Neural cell (in vitro differentiated cells): ENCODE measurements around the gene ESPNL. TPM values are rescaled to one million over a fixed set of nuclear protein-coding genes. Genes with fewer than 3 reads are reported as not detected.

Experiments used
- H2AFZ ChIP-seq: fragments of 200-600, 300-800 bp; sonication (generic), shearing (Covaris generic); 2 replicates; pipeline ENCODE4 v1.6.0; 2014; ENCODE audit warnings: low read depth, mild to moderate bottlenecking, antibody characterized with exemption, low read length, moderate library complexity
- H3F3A ChIP-seq: fragments of 200-600 bp; shearing (Covaris generic); 2 replicates; pipeline ENCODE4 v1.6.1; 2016; ENCODE audit warnings: mild to moderate bottlenecking, moderate library complexity, mixed read lengths, antibody characterized with exemption, low read length; ENCODE audit not compliant: insufficient read depth, poor library complexity, severe bottlenecking
- H3K27ac ChIP-seq: fragments of 200-600, 300-800 bp; sonication (generic), shearing (Covaris generic); 2 replicates; pipeline ENCODE4 v1.5.1; 2014; ENCODE audit warnings: mild to moderate bottlenecking, low read length, moderate library complexity
- H3K27me3 ChIP-seq: fragments of 300-800, 200-600 bp; sonication (generic), shearing (Covaris generic); 2 replicates; pipeline ENCODE4 v1.6.0; 2014; ENCODE audit warnings: mild to moderate bottlenecking, low read depth, low read length, moderate library complexity; ENCODE audit not compliant: insufficient read depth
- H3K36me3 ChIP-seq: fragments of 300-800, 200-600 bp; sonication (generic), shearing (Covaris generic); 2 replicates; pipeline ENCODE4 v1.5.1; 2014; ENCODE audit warnings: mild to moderate bottlenecking, antibody characterized with exemption, low read length, moderate library complexity; ENCODE audit not compliant: insufficient read depth
- H3K4me2 ChIP-seq: fragments of 300-800, 200-600 bp; sonication (generic), shearing (Covaris generic); 2 replicates; pipeline ENCODE4 v1.6.0; 2014; ENCODE audit warnings: mild to moderate bottlenecking, low read length
- H3K4me3 ChIP-seq: fragments of 300-800, 200-600 bp; sonication (generic), shearing (Covaris generic); 2 replicates; pipeline ENCODE4 v1.5.1; 2014; ENCODE audit warnings: mild to moderate bottlenecking, low read length, moderate library complexity
- H3K79me2 ChIP-seq: fragments of 200-600 bp; shearing (Covaris generic); replicated peaks from 2 replicates; pipeline ENCODE4 v1.6.0; 2014; ENCODE audit warnings: mild to moderate bottlenecking, low read length, moderate library complexity; ENCODE audit not compliant: insufficient read depth
- H3K9ac ChIP-seq: fragments of 300-800, 200-600 bp; sonication (generic), shearing (Covaris generic); 2 replicates; pipeline ENCODE4 v1.6.1; 2016; ENCODE audit warnings: mild to moderate bottlenecking, low read length, mixed read lengths
- H3K9me2 ChIP-seq: fragments of 200-600 bp; shearing (Covaris generic); 2 replicates; pipeline ENCODE4 v1.6.1; 2016; ENCODE audit warnings: mild to moderate bottlenecking, low read length, mixed read lengths; ENCODE audit not compliant: insufficient read depth
- H3K9me3 ChIP-seq: fragments of 200-600, 300-800 bp; sonication (generic), shearing (Covaris generic); 2 replicates; pipeline ENCODE4 v1.6.1; 2016; ENCODE audit warnings: mild to moderate bottlenecking, mixed run types, low read length, moderate library complexity, mixed read lengths
- H4K20me1 ChIP-seq: fragments of 200-600 bp; shearing (Covaris generic); 2 replicates; pipeline ENCODE4 v1.6.1; 2016; ENCODE audit warnings: mild to moderate bottlenecking, mixed run types; ENCODE audit not compliant: insufficient read depth
- CTCF ChIP-seq: fragments of 450-650 bp; IDR thresholded peaks from 2 replicates; pipeline ENCODE4 v1.5.1; 2014; ENCODE audit warnings: antibody characterized with exemption, mild to moderate bottlenecking, moderate library complexity; ENCODE audit not compliant: poor library complexity, severe bottlenecking
- EP300 ChIP-seq: fragments of 450-650 bp; conservative IDR thresholded peaks from 2 replicates; pipeline ENCODE4 v1.6.1; 2014; ENCODE audit warnings: antibody characterized with exemption, mild to moderate bottlenecking, moderate library complexity; ENCODE audit not compliant: poor library complexity, severe bottlenecking
- EZH2 ChIP-seq: fragments of 200-600, 300-800 bp; shearing (Covaris generic), sonication (generic); IDR thresholded peaks from 2 replicates; pipeline ENCODE4 v1.6.1; 2014; ENCODE audit warnings: antibody characterized with exemption, low read length, borderline replicate concordance, mild to moderate bottlenecking; ENCODE audit not compliant: insufficient read depth, poor library complexity, severe bottlenecking
- MXI1 ChIP-seq: fragments of 450-650 bp; conservative IDR thresholded peaks from 2 replicates; pipeline ENCODE4 v1.6.1; 2014; ENCODE audit warnings: antibody characterized with exemption, mild to moderate bottlenecking; ENCODE audit not compliant: poor library complexity, severe bottlenecking
- POLR2AphosphoS5 ChIP-seq: IDR thresholded peaks from 2 replicates; pipeline ENCODE4 v1.6.1; 2012
- RAD21 ChIP-seq: fragments of 450-650 bp; conservative IDR thresholded peaks from 2 replicates; pipeline ENCODE4 v1.6.1; 2014; ENCODE audit warnings: antibody characterized with exemption, mild to moderate bottlenecking, moderate library complexity
- REST ChIP-seq: IDR thresholded peaks from 2 replicates; pipeline ENCODE4 v1.6.1; 2012; ENCODE audit warnings: borderline replicate concordance
- SMC3 ChIP-seq: fragments of 450-650 bp; conservative IDR thresholded peaks from 2 replicates; pipeline ENCODE4 v1.6.1; 2014; ENCODE audit warnings: antibody characterized with exemption, mild to moderate bottlenecking, moderate library complexity; ENCODE audit not compliant: poor library complexity
- TAF1 ChIP-seq: IDR thresholded peaks from 2 replicates; pipeline ENCODE4 v1.6.1; 2012; ENCODE audit warnings: low read depth
- polyA plus RNA-seq: library from polyadenylated mRNA; depleted of rRNA; stranded (reverse); fragments of >200 nt; gene quantifications from 2 replicates; pipeline ENCODE4 v1.2.3, GENCODE V29; 2014

Gene ESPNL
- polyA plus RNA-seq, 1 donor from 2014 or later = 0.69 TPM

GRCh38 chr2:238137885-238138284 lies 37.7 kb downstream of the ESPNL start:
- Histone ChIP-seq H3K4me2 (no peak overlapping the region), H3K27ac (no peak overlapping the region), H3K36me3 (no peaks in the 10 kb centered on the region), H4K20me1 (no peaks in the 10 kb centered on the region), H2AFZ (no peak overlapping the region), H3K9me3 (no peaks in the 10 kb centered on the region), H3K79me2 (no peaks in the 10 kb centered on the region), H3F3A (no peaks in the 10 kb centered on the region), H3K9ac (no peak overlapping the region), H3K27me3 (no peaks in the 10 kb centered on the region), H3K4me3 (no peak overlapping the region), H3K9me2 (no peaks in the 10 kb centered on the region)
- TF ChIP-seq EP300 (no peak), MXI1 (no peak), SMC3 (no peak), POLR2AphosphoS5 (no peak), EZH2 (no peak), REST (no peak), RAD21 (no peak), CTCF (no peak), TAF1 (no peak)

DNA sequence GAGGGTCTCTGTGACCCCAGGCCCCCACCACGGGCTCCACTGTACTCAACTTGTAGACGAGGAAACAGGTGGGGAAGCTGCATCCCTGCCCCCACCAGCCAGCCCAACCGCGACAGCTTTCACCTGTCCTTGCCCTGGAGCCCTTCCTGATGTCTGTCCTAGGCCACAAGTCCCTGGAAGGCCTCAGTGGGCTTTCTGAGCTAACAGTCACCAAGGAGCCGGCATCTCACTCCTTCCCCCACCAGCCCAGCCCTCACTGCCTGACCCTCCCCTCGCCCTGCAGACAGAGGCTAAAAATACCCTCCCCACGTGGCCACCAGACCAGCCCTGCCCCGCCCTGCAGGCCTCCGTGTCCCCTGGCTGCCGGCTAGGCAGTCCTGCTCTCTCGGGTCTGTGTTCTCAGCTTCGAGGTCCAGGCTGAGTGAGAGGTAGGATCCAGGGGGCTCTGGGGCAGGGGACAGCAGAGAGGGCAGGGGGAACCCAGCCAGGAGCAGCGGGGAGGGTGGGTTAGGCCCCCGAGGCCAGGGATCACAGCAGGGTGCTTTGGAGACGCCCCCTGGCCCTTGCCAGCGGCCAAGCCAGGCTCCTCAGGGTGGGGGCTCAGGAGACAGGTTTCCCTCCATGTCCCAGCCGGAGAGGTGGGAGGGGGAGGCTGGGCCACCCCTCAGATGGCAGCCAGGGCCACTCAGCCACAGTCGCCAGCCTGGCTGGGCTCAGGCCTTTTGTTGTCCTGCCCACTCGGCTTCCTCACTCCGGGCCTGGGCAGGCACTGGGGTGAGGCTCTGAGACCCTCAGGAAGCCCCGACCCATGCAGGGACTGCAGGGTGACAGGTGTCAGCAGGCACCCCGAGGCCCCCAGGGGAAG lies 38.4 kb downstream of the ESPNL start, which contains the start of gene KLHL30:
Gene KLHL30 (plus strand): TSS at position 338 of the 865 bp plus-strand sequence. CDS start 2,087 bp downstream, outside the sequence.
- H4K20me1 ChIP-seq = no peaks in the 10 kb centered on the region
- no peak within 1 kb of the TSS for H2AFZ ChIP-seq
- H3K27me3 ChIP-seq = no peaks in the 10 kb centered on the region
- no peak within 1 kb of the TSS for H3K27ac ChIP-seq
- H3K79me2 ChIP-seq = no peaks in the 10 kb centered on the region
- H3K9ac ChIP-seq = no peak within 1 kb of the TSS
- H3K9me2 ChIP-seq = no peaks in the 10 kb centered on the region
- H3K9me3 ChIP-seq = no peaks in the 10 kb centered on the region
- no peak within 1 kb of the TSS for H3K4me3 ChIP-seq
- TF ChIP-seq RAD21 (no peak), POLR2AphosphoS5 (no peak), EP300 (no peak), EZH2 (no peak), TAF1 (no peak), REST (no peak), MXI1 (no peak), SMC3 (no peak), CTCF (no peak)
- H3F3A ChIP-seq = no peaks in the 10 kb centered on the region
- H3K4me2 ChIP-seq = no peak within 1 kb of the TSS
- no peaks in the 10 kb centered on the region for H3K36me3 ChIP-seq
